HL-60/S4 (cell line): ENCODE data around the gene ENTREP1.

Source experiments
- in situ Hi-C: fragments of 300-500 bp; cut with MboI; formaldehyde crosslinking; loops from 2 replicates; pipeline ENCODE4 v1.14.3; 2022; ENCODE audit warnings: low sequenced_read_pairs

Gene ENTREP1

DNA sequence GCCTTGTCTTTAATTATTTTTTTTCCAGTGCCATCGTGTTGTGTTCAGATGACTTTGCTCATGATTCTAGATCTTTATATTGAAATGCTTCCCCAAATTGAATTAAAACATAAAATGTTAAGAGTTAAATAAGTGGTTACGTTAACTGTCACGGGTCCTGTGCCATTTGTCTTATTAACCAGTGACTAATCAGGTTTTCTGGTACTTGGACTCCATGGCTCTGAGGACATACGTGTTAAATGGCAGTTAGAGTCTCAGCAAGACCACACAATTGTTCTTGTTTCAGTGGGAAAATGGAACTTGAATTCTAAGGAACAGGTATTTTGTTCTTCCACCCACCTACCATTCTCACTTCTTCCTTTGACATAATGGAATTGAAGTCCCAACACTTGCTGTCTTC is 32.8 kb downstream of the ENTREP1 start:
- in situ Hi-C loops = no loop called here

DNA sequence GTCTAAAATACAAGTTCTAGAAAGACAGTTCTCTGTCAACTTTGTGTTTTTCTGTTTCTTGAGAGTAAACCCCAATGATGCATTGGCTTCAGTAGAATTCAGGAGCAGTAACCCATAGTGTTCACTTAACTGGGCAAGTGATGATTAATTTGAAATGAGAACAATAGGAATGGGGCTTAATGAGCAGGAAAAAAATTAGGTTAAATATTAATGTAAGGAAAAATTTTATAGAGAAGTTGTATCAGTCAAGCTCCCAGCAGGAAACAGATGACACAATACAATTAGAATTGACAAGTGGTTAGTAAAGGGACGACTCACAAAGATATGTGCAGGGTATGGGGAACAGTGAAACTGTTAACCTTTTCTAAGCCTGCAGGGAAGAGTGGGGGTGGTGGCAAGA is 38.2 kb downstream of the ENTREP1 start:
- in situ Hi-C loops = no loop called here

DNA sequence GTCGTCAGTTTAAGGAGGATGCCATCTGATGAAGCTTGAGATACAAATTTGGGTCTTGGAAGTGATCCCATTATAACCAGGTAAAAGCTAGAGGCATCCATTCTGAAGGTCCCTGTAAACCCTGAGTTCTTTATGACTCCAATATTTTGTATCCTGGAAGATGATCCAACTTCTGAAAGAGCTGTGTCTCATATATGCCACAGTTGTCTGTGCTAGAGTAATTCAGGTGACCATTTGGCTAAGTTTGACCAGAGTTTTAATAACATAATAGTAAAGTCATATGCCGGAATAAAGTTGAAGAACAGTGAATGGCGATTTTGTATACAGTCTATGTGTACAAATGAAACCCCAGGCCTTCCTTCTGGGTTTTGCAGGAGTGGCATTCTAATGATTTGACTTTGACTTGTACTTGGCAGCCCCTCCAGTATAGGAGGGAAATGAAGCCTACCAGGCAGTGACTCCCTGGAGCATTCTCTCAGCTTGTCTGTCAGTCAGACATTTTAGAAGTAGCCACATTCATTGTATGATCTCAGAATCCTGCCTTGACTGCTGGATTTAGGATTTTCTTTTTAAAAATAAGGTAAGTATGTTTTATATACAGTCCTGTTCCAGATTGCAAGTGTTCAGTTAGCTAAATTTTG is 39.6 kb downstream of the ENTREP1 start:
- in situ Hi-C loops = no loop called here

DNA sequence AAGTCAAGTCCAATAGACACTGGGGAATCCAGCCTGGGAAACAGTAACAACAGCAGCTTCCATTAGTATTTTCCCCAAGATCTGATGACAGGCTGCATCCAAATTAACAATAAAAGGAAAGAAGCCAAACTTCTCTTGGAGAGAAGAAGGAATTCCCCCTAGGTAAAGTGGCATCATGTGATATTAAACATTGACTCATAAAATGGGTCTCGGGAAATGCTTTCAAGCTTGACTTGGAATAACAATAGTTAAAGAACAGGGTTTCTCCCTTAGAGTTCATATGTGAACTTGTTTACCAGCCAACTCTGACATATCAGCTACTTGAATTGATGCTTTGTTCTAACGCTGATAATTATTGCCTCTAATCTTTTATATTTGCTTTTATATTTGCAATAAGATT is 45.4 kb downstream of the ENTREP1 start:
- in situ Hi-C loops = no loop called here

DNA sequence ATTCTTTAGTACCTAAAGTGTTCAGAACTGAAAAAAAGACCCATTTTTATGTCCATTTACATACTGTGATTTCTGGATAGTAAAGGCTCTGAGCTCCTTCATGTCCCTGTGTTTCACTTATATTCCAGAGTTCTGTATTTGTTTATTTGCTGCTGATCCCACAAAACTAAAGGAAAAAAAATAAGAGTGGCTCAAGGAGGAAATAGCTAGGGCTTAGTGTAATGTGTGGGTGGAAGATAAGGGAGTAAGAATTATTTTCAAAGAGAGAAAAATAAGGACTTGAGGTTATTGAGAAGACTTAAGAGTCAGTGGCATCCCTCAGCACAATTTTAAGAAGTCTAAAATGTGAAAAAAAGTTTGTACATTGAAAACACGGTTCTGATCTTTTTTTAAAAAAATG is 46.0 kb downstream of the ENTREP1 start:
- in situ Hi-C loops = no loop called here

DNA sequence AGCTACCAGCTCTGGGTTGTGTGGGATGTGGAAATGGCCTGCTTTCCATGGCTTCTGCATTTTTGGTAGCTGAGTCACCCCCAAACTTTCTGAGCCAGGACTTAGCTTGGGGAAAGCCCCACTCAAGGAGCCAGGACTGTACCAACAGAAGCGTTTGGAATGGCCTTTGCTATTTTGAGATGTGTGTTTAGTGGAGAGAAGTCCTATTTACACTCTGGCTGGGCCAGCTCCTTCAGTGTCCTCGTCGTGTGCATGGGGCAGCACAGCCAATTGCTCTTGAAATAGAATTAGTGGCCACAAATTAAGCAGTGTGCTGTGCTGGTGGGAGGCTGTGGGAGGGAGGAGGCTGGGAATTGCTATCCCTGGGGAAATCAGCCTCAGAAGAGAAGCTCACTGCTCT is 51.6 kb downstream of the ENTREP1 start:
- in situ Hi-C loops = no loop called here

DNA sequence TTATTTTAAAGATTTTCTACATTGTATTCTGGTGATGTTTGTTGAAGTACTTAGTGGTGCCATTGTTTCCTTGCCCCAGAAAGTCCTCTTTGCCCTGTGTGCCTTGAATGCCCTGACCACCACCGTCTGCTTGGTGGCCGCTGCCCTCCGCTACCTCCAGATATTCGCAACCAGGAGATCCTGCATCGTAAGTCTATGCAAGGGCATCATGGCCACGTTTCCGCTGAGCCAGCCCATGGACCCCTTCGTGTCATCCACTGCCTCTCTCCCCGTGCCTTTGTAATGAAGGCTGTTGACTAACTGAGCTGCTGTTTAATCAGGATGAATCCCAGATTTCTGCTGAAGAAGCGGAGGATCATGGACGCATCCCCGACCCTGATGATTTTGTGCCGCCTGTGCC is 52.3 kb downstream of the ENTREP1 start:
- in situ Hi-C loops = no loop called here

DNA sequence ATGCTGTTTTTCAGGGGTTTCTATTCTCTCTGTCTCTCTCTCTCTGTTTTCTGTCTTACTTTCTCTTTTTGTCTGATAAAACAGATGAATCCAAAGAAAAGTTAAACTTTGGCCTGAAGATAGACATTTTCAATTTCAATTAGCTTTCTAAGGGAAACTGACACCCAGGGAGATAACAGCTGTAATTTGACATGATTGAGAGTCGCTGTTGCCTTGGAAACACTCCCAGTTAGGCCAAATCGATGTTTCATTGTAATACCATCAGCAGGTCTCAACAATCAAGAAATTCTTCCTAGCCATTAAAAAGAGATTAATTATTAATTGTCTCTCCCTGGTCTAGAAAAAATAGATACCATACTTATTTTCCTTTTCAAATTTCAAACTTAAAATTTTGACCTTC is 53.0 kb downstream of the ENTREP1 start:
- in situ Hi-C loops = no loop called here

DNA sequence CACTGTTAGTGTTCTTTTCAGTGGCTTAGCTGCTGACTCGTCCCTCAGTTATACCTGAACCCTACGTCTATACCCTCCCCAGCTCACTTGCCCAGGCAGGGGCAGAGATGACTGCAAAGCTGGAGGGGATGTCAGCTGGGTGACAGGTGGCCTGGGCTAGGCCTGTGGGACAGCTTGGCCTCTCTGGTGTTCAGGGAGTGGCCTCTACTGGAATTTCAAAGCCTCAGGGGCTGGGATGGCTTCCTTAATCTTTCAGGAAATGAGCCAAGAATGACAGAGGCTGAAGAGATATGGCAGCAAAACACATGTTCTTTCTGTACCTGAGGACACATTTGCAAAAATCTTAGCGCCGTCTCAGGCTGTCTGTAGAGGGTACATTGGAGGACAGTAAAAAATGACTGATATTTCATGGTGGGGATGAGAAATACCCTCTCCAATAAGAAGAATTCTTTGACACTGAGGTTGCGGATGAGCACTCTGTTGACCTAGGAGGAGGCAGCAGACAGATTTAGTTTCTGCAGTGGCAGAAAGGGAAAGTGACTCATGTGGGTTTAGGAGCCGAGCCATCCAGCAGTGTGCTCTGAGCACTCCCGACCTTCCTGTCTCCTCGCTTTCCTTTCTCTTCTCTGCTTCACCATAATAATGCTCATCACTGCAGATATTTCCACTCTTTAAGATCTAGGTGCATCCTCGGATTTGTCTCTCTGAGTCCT is 54.4 kb downstream of the ENTREP1 start:
- in situ Hi-C loops = no loop called here

DNA sequence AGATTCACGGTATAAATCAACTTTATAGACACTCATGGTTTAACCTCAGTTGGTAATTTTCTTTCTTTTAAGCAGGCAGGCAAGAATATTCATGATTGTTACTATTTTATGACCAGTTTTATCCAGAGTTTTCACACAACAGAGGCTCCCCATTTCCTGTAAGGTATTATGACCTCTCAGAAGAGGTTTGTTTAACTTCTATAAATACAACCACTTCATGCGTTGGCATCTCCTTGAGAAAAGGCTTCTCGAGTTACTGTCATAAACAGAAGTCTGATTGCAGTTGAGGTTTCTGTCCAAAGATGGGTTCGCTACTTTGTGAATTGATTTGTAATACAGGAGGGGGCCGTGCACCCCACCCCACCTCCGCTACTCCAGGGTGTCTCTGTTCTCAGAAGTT is 55.3 kb downstream of the ENTREP1 start:
- in situ Hi-C loops = no loop called here

DNA sequence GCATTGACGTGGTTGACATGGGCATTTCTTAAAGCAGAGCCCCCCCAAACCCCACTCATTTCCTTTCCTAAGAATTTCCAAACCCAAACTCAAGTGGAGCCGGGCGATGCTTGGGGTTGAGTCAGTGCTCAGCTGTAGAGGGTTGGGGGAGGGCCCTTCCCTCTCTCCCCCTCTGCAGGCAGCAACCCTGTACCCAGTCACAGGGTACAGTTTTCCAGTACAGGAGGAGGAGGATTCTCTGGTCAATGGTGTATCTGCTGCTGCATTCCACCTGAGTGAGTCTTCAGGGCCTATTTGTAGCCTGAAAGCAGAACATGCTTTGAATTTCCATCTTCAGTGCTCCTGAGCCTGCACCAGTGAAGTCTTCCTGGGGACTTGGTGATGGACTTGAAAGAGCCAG is 55.8 kb downstream of the ENTREP1 start:
- in situ Hi-C loops = no loop called here

DNA sequence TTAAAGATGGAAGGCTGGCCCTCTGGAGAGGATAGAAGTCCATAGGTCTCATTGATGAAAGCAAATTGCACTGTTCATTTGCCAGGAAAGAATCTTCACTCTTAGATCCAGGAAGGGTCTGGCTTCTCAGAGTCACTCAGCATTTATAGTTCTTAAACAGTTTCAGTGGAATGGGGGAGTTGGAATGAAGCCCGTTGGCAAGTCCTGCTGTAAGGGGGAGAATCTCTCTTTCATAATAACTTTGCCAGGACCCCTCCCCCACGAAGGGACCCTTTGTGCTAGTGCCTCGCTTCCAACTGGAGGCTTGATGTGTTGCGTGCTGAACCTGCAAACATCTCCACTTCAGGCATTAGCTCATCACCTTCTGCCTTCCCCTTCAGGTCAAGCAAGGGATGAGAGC is 57.1 kb downstream of the ENTREP1 start:
- in situ Hi-C loops = no loop called here

DNA sequence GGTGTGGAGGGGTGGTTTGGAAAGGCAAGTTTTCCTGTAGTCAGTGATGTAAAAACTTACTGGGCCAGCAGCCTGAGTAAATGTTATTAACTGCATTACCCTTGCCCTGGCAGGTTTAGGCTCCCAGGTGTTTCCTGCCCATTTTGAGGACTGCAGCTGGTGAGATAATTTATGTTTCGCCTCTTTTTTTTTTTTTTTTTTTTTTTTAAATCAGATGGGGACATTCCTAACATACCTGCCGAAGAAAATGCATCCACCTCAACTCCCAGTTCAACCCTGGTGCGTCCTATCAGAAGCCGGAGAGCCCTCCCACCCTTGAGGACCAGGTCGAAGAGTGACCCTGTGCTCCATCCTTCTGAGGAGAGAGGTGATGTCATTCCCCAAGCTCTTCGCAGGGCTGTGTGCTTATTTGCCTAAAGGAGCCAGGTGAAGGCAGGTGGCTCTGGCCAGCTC is 60.6 kb downstream of the ENTREP1 start:
- in situ Hi-C loops = no loop called here

DNA sequence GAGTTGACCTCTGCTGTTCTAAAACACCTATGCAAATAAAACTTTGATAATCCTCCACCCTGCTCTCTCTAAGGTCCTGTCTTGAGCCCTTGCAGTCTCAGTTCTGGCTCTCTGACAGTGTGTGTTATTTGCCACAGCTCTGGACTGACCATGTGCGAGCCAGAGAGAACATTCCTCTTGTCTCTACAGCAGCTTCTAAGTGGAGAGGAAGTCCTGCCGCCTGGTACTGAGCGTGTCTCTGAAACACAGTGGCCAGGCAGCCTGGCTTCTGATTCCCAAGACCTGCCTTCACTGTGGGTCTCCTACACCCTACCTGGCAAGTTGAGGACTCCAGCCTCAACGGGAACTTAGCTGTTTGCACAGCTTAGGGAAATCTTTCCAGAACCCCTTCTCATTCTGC is 61.6 kb downstream of the ENTREP1 start:
- in situ Hi-C loops = no loop called here

DNA sequence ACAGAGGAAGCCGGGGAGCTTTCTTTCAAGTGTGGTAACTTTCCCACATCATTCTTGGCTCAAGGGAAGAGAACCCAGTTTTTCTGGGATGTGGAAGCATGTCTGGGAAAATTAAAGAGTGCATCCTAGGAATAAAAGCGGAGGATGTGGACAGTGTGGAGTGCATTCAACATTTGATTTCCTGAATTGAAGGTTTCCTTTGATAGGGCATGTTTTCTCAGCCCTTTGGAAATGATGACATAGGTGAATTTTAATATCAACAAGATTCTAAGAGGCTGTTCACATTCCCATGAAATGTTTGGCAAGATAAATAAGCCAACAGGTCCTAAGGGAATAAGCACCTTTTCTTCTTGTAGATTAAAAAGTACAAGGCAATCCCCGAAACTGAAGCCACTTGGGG is 63.6 kb downstream of the ENTREP1 start:
- in situ Hi-C loops = no loop called here

DNA sequence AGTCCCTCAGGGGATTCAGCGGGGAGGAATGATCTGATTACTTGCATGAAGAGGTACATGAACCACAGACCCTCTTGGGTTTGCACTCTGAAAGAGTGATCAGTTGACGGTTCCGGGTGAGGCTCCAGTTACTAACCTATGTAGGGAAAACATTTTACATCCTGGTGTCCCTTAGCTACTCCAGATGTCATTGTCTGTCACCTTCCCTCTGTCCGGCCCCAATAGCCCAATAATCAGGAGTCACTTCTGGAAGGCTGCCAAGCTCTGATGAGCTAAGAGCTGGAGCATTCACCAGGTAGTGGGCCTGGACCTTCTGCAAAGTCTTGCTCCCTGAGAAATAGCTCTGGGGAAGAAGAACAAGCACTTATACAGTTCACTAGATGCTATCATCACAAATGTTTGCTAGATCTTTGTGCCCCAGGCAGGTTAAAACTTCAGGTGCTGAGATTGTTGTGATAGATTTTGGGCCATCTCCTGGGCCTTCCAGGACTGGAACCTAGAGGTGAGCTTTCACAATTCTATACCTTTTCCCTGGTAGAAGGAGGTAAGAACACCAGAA is 64.5 kb downstream of the ENTREP1 start:
- in situ Hi-C loops = no loop called here

DNA sequence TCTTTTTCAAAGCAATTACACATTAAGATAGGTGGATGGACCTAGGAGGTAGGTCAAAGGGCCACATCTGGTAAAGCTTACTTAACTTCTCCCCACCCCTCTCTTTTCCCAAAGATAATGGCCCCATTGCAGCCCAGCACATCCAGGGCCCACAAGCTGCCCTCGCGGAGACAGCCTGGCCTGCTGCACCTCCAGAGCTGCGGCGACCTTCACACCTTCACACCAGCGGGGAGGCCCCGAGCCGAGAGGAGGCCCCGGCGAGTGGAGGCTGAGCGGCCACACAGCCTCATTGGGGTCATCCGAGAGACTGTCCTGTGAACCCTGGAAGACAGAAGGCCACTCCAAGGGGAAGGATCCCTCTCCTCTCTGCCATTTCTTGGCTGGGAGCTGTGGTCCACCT is 66.5 kb downstream of the ENTREP1 start:
- in situ Hi-C loops = no loop called here

DNA sequence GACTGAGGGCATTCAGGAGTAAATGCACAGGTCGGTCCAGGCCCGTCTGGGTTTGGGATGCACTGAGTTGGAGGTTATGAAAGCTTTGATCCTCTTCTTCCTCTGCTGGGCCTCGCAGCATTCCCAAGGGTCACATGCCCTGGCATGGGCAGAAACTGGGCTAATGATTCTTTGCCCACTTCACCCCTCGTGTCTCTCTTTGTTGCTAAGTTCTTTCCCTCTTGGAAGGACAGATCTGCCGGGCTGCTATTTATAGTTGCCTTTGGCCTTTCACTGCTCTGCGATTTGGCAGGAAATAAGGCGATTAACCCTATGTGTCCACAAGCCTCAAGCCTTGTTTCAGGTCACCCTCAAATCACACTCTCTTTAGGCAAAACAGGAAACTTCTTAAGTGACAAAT is 66.9 kb downstream of the ENTREP1 start:
- in situ Hi-C loops = no loop called here

DNA sequence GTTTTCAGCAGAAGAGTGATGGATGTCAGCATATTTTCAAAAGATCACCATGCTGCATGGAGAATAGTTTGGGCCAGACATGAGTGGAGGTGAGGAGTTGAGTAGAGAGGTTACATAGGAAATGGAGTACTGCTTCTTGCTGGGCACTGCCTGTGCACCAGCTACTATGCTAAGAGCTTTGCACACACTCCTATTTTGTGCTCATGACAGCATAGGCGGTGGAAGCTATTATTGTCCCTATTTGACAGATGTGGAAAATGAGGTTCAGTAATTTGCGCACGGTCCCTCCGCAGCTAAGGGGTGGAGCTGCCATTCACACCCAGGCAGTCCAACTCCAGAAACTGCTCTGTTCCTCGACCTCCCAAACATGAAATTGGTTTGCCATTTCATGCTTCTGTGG is 67.8 kb downstream of the ENTREP1 start:
- in situ Hi-C loops = no loop called here

DNA sequence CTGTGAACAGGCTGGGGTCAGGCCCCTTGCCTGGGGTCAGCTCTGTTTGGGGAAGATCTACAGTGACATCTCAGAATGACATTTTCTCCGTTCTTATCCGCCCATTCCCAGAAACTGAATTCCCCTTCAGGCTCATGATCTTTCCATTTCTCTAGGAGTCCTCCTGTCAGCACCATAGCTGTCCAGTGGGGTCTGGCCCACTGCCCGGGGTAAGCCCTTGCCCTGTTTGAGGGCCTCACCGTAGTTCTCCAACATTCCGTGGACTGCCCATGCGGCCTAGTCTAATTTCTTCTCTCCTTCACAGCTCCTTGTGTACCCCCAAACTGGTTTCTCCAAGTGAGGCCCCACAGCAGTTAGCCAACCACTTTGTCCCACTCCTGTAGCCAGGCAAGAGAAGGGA is 68.4 kb downstream of the ENTREP1 start:
- in situ Hi-C loops = no loop called here

DNA sequence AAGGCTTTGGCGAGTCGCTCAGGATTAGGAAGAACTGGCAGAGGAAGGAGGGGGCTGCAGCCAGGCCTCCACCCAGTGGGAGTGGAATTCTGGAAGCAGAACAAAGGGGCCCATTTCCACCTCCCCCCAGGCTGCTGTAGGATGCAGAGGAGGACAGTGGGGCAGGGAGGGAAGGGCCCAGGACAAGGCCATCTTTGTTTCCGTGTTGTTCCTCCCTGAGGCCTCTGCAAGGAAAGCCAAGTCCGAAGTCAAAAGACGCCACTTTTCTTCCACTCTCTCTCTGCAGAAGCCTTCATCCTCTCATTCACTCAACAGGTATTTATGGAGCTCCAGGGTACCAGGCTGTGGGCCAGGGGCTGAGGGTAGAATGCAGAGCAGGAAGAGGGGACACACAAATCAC is 70.7 kb downstream of the ENTREP1 start:
- in situ Hi-C loops = no loop called here

DNA sequence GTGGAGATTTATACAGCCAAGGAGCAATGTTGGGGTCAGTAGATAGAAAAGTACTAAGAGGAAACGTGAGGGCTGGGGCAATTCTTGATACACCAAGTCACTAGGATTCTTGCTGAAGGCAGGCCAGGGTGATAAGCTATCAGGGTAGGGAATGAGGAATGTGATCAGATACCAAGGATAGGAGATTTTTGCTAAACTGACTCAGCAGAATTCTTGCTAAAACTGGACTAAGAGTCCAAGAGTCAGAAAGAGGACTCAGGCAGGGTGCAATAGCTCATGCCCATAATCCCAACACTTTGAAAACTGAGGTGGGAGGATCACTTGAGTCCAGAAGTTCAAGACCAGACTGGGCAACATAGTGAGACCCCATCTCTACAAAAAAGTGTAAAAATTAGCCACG is 71.7 kb downstream of the ENTREP1 start:
- in situ Hi-C loops = no loop called here
